ENCODE data around the gene GALNT2. TPM values are rescaled to one million over a fixed set of nuclear protein-coding genes. Genes with fewer than 3 reads are reported as not detected.

Gene GALNT2
- total and polyA plus RNA-seq, 3 donors from 2014 or later, result 63.0 to 135 (median 114) TPM

GRCh38 chr1:230233786-230234185 lies 166.7 kb downstream of the GALNT2 start:
- no peak overlapping the region for H3K4me3 ChIP-seq
- DNase-seq, result no peak
- TF ChIP-seq POLR2A (IDR thresholded peaks at IDR 0.05), result no peak
- intact Hi-C loops (cut with DNase I; ENCODE audit: low total_unique reads), result no loop called here
- 88 to 98% methylated on average over 4 of the region's 4 CpGs for WGBS, 2 donors
- no peaks in the 10 kb centered on the region for H3K9me3 ChIP-seq
- H3K36me3 ChIP-seq (ENCODE audit: low read depth, missing control alignments), result no peaks in the 10 kb centered on the region
- peaks cover 24% of the 10 kb centered on the region for H3K4me1 ChIP-seq
- H3K27ac ChIP-seq, result no peak overlapping the region
- no peaks in the 10 kb centered on the region for H3K27me3 ChIP-seq

DNA sequence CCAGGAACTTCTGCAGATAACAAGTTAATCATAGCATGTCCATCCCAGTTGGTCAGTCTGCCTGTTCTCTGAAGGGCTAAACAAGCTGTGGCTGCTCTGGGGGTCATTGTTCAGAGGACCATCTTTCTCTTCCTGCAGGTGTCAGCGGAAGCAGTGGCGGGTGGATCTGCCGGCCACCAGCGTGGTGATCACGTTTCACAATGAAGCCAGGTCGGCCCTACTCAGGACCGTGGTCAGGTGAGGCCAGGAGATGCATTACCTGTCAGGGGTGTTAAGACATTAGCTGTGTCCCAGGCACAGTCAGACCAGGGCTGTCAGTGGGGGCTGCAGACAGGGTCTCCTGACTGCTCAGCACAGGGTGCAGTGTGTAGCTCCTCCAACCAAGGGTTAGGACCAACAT lies 168.8 kb downstream of the GALNT2 start:
- WGBS, 2 donors, result 87 to 92% methylated on average over 4 to 7 of the region's 7 CpGs
- TF ChIP-seq CTCF (IDR thresholded peaks at IDR 0.05), result no peak
- TF ChIP-seq POLR2A (IDR thresholded peaks at IDR 0.05), result no peak
- no peaks in the 10 kb centered on the region for H3K9me3 ChIP-seq
- peak; percentile 10 for DNase-seq
- no peak overlapping the region for H3K4me3 ChIP-seq
- H3K36me3 ChIP-seq (ENCODE audit: low read depth, missing control alignments), result no peaks in the 10 kb centered on the region
- H3K27ac ChIP-seq, result no peak overlapping the region
- peaks cover 15% of the 10 kb centered on the region for H3K4me1 ChIP-seq
- no peaks in the 10 kb centered on the region for H3K27me3 ChIP-seq
- intact Hi-C loops (cut with DNase I; ENCODE audit: low total_unique reads), result no loop called here

DNA sequence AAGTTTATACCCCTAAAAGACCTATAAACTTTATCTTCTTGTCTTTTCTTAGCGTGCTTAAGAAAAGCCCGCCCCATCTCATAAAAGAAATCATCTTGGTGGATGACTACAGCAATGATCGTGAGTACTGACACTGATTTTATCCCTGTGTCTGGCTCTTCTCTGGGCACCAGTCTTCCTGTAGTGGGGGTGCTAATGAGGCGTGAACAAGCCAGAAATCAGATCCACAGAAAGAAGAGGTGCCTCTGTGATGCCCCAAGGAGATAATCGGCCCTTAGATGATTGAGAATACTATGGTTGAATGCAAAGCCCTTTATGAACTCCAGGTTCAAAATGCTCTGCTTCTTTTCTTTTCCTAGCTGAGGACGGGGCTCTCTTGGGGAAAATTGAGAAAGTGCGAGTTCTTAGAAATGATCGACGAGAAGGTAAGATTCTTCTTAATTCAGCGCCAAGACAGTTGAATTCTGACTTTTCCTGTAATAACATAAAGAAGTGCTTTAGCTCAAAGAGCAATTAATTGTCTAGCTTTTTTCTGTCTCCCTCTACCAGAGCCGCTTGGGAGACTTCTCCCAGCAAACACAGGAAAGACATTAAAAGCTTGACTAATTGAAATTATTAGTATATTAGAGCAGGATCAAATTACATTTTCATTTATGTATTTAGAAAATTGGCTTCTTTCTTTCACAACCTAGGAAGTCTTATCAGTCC lies 169.4 kb downstream of the GALNT2 start:
- Histone ChIP-seq H3K27ac (no peak overlapping the region), H3K9me3 (no peaks in the 10 kb centered on the region), H3K36me3 (ENCODE audit: low read depth, missing control alignments) (no peaks in the 10 kb centered on the region), H3K27me3 (no peaks in the 10 kb centered on the region), H3K4me1 (peaks cover 9% of the 10 kb centered on the region), H3K4me3 (no peak overlapping the region)
- intact Hi-C loops (cut with DNase I; ENCODE audit: low total_unique reads), result no loop called here
- TF ChIP-seq CTCF (IDR thresholded peaks at IDR 0.05) (no peak), POLR2A (IDR thresholded peaks at IDR 0.05) (no peak)
- DNase-seq, result peak; percentile 4
- WGBS, 2 donors, result 96 to 98% methylated on average over 11 of the region's 11 CpGs

DNA sequence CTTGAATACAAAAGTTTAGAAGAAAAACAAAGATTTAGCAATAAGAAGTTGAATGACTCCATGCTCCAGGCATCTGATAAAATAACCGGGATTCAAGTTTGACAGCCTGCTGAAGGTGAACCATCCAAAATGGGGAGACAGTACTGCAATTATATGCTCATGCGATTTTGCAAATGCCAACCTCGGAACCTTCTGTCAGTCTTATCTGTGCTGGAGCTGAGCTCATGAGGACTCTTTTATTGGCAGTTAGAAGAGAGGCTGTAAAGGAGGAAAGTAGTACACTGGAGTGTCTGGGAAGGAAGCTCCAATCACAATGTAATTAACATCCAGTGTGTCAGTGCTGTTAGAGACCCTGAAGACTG lies 170.0 kb downstream of the GALNT2 start:
- 45 to 86% methylated on average over 3 of the region's 3 CpGs for WGBS, 2 donors
- no peak overlapping the region for H3K27ac ChIP-seq
- DNase-seq, result peak; percentile 22
- TF ChIP-seq POLR2A (IDR thresholded peaks at IDR 0.05), result no peak
- no peak for TF ChIP-seq CTCF (IDR thresholded peaks at IDR 0.05)
- H3K27me3 ChIP-seq, result no peaks in the 10 kb centered on the region
- H3K4me3 ChIP-seq, result no peak overlapping the region
- intact Hi-C loops (cut with DNase I; ENCODE audit: low total_unique reads), result no loop called here
- H3K4me1 ChIP-seq, result peaks cover 7% of the 10 kb centered on the region
- H3K36me3 ChIP-seq (ENCODE audit: low read depth, missing control alignments), result no peaks in the 10 kb centered on the region
- H3K9me3 ChIP-seq, result no peaks in the 10 kb centered on the region

DNA sequence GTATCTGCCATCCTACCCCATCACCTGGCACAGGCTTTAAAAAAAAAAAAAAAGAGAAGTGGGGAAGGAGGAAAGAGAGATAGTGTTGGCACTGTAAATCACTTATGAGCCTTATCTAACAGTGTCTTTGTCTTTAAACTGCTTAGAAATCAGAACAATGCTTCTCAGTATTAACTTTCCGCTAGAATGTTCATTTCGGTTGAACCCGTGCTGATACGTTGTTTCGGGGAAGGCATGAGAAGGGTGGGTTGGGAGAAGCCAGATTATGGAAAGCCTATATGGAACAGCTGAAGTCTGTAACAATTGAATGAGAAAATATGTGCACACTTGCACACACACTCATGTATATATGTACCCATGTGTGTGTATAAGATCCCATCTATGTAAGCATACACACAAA lies 170.8 kb downstream of the GALNT2 start:
- Histone ChIP-seq H3K27ac (peak overlapping the region in 1 of 2 donors; percentile 40), H3K4me1 (peaks cover 7% of the 10 kb centered on the region), H3K9me3 (no peaks in the 10 kb centered on the region), H3K36me3 (ENCODE audit: low read depth, missing control alignments) (no peaks in the 10 kb centered on the region), H3K4me3 (no peak overlapping the region), H3K27me3 (no peaks in the 10 kb centered on the region)
- intact Hi-C loops (cut with DNase I; ENCODE audit: low total_unique reads), result no loop called here
- TF ChIP-seq POLR2A (IDR thresholded peaks at IDR 0.05) (no peak), CTCF (IDR thresholded peaks at IDR 0.05) (no peak)
- 63 to 77% methylated on average over 5 of the region's 5 CpGs for WGBS, 2 donors
- DNase-seq, result peak; percentile 28
